Measurements from ENCODE around the gene SMIM38. TPM values are rescaled to one million over a fixed set of nuclear protein-coding genes. Genes with fewer than 3 reads are reported as not detected.
A peak's percentile ranks its signal among the peaks of the same experiment; 100 is the strongest.

The SMIM38 gene
- total RNA-seq, 1 experiment from 2014 or later, result 0.09 TPM

DNA sequence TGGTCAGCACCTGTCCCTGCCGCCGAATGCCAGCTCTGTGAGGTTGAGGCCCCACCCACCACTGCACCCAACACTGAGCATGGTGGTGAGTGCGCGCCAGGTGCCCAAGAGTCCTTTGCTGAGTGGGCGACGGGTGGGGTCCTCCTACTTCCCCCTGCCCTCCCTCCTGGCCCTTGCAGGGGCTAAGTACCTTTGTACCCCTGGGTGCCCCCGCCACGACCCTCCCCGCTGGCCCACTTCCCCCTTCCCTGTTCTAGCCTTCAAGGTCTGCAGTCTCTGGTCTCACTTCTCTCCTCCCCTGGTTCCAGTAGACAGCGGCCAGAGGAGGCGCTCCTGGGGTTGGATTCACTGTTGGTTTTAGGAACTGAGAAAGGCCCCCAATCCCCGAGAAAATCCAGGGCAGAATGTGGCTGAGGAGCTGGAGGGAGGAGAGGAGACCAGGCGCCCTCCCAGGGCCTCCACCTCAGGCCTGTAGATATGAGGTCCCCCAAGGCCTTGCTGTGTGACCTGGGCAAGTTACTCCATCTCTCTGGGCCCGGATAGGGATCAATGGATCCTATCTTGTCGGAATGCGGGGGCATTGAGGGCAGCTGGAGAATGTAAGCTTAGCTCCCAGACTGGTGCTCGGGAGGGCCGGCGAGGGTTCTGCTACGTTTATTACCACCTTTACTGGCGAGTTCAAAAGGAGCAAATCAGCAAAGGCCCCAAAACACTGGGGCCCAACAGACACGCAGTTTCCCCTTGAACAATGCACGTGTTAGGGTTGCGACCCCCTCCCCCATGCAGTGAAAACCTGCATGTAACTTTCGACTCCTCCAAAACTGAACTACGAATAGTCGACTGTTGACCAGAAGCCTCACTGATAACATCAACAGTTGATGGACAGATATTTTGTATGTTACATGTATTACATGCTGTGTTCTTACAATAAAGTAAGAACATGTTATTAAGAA, 31.9 kb upstream of the SMIM38 start:
- Histone ChIP-seq H3K23me2 (ENCODE audit: insufficient read length, low read depth, low read length, poor library complexity, severe bottlenecking) (no peaks in the 10 kb centered on the region), H2BK20ac (ENCODE audit: low read depth, low read length, poor library complexity, severe bottlenecking) (no peak overlapping the region), H4K5ac (ENCODE audit: insufficient read length, low read depth, low read length) (no peak overlapping the region), H2BK12ac (ENCODE audit: insufficient read length, low read depth, low read length) (no peak overlapping the region), H3K79me1 (ENCODE audit: insufficient read depth, low read depth, low read length, poor library complexity, severe bottlenecking) (no peaks in the 10 kb centered on the region), H4K91ac (ENCODE audit: insufficient read length, low read depth, low read length) (no peak overlapping the region), H3K18ac (ENCODE audit: insufficient read length, low read depth, low read length) (peak overlapping the region; percentile 1), H3K56ac (ENCODE audit: insufficient read length, low read depth, low read length) (no peak overlapping the region), H3K14ac (ENCODE audit: insufficient read depth, low read length) (peak overlapping the region; percentile 10), H2AK5ac (ENCODE audit: insufficient read length, low read length) (no peak overlapping the region), H3K4me2 (ENCODE audit: insufficient read depth, insufficient read length, low read length) (peak overlapping the region; percentile 31), H3K27me3 (ENCODE audit: insufficient read depth, low read length) (no peaks in the 10 kb centered on the region), H3K23ac (ENCODE audit: insufficient read length, low read depth, low read length) (no peak overlapping the region), H2BK5ac (ENCODE audit: insufficient read length, low read length) (no peak overlapping the region), H3K9me3 (ENCODE audit: control insufficient read depth, low read depth, low read length) (no peaks in the 10 kb centered on the region), H3K9ac (ENCODE audit: extremely low read depth, insufficient read length, low read length) (no peak overlapping the region), H2AFZ (ENCODE audit: low read length) (no peak overlapping the region), H3K79me2 (ENCODE audit: insufficient read depth, low read length) (no peaks in the 10 kb centered on the region), H4K20me1 (ENCODE audit: control insufficient read depth, insufficient read depth, insufficient read length) (no peaks in the 10 kb centered on the region), H3K27ac (ENCODE audit: insufficient read length, low read depth, low read length) (no peak overlapping the region), H3T11ph (ENCODE audit: low read length) (no peak overlapping the region), H2BK120ac (ENCODE audit: low read depth, low read length, poor library complexity, severe bottlenecking) (no peak overlapping the region), H3K4ac (ENCODE audit: low read depth, low read length) (no peak overlapping the region), H2BK15ac (ENCODE audit: low read depth, low read length) (no peak overlapping the region), H3K4me1 (ENCODE audit: insufficient read depth, low read length) (no peaks in the 10 kb centered on the region), H4K8ac (replicated peaks; ENCODE audit: insufficient read length, low read depth, low read length) (no peak overlapping the region)
- TF ChIP-seq, protein P1, sequence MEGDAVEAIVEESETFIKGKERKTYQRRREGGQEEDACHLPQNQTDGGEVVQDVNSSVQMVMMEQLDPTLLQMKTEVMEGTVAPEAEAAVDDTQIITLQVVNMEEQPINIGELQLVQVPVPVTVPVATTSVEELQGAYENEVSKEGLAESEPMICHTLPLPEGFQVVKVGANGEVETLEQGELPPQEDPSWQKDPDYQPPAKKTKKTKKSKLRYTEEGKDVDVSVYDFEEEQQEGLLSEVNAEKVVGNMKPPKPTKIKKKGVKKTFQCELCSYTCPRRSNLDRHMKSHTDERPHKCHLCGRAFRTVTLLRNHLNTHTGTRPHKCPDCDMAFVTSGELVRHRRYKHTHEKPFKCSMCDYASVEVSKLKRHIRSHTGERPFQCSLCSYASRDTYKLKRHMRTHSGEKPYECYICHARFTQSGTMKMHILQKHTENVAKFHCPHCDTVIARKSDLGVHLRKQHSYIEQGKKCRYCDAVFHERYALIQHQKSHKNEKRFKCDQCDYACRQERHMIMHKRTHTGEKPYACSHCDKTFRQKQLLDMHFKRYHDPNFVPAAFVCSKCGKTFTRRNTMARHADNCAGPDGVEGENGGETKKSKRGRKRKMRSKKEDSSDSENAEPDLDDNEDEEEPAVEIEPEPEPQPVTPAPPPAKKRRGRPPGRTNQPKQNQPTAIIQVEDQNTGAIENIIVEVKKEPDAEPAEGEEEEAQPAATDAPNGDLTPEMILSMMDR (conservative IDR thresholded peaks at IDR 0.05), result peak; percentile 40; the same call in 2 of the 3 replicates
- H3K27me3 Mint-ChIP-seq (ENCODE audit: low read depth), result peaks cover 8% of the 10 kb centered on the region
- no peak overlapping the region for H3K27ac Mint-ChIP-seq
- DNase-seq, result no peak
- H3K4me1 Mint-ChIP-seq, result peaks cover 16 to 30% of the 10 kb centered on the region in 2 experiments
- H3K4me3 Mint-ChIP-seq, result peak overlapping the region; percentile 31 to 38; a peak in 3 of 5 replicates
- H3K9me3 Mint-ChIP-seq, result peaks cover 20 to 22% of the 10 kb centered on the region in 2 experiments
- no CpG with 5 or more reads among the region's 27 CpGs for WGBS (ENCODE audit: extremely low coverage, insufficient read length, low lambda C conversion rate)
- peaks cover 9 to 10% (median 9%) of the 10 kb centered on the region in 3 experiments; a peak in 4 of 7 replicates for H3K36me3 Mint-ChIP-seq (ENCODE audit: insufficient read depth in 1 of 3, low read depth in 3 of 3)

All from H9 (cell line).